Kidney epithelial cell (primary cell): ENCODE measurements around the gene ERLEC1. TPM values are rescaled to one million over a fixed set of nuclear protein-coding genes. Genes with fewer than 3 reads are reported as not detected.

Experiments used
- DNase-seq: peaks from one replicate; pipeline ENCODE4 v3.0.0-alpha.2; 2010; ENCODE audit warnings: low read depth
- H3K27me3 ChIP-seq: 2 replicates; pipeline ENCODE4 v1.6.0; 2011; ENCODE audit warnings: low read length; ENCODE audit not compliant: control insufficient read depth, insufficient read depth
- H3K36me3 ChIP-seq: 2 replicates; pipeline ENCODE4 v1.5.1; 2011; ENCODE audit warnings: low read length; ENCODE audit not compliant: control insufficient read depth, insufficient read depth
- H3K4me3 ChIP-seq: 2 replicates; pipeline ENCODE4 v1.5.1; 2011; ENCODE audit warnings: low read depth, mild to moderate bottlenecking, control low read depth, low read length
- CTCF ChIP-seq: IDR thresholded peaks from 2 replicates; pipeline ENCODE4 v1.5.1; 2011; ENCODE audit warnings: mild to moderate bottlenecking, moderate library complexity, low read length, control low read depth, inconsistent platforms; ENCODE audit not compliant: insufficient read depth, poor library complexity, severe bottlenecking
- total RNA-seq: library from RNA; depleted of rRNA; stranded (reverse); fragments of >200 nt; gene quantifications from 2 replicates; pipeline ENCODE4 v1.2.3, GENCODE V29; 2015

The ERLEC1 gene
- total RNA-seq, 1 donor from 2014 or later: 51.9 TPM

- no peak overlapping the region for H3K4me3 ChIP-seq
- DNase-seq: no peak
- no peaks in the 10 kb centered on the region for H3K27me3 ChIP-seq
- no peaks in the 10 kb centered on the region for H3K36me3 ChIP-seq
- no peak for TF ChIP-seq CTCF
Observed at GRCh38 chr2:53811601-53812000, 24.8 kb downstream of the ERLEC1 start.

- Histone ChIP-seq H3K36me3 (no peaks in the 10 kb centered on the region), H3K4me3 (no peak overlapping the region), H3K27me3 (no peaks in the 10 kb centered on the region)
- DNase-seq: no peak
- no peak for TF ChIP-seq CTCF
Observed at GRCh38 chr2:53813151-53813550, 26.3 kb downstream of the ERLEC1 start.

GRCh38 chr2:53818854-53819435 lies 32.1 kb downstream of the ERLEC1 start:
- TF ChIP-seq CTCF: no peak
- Histone ChIP-seq H3K36me3 (no peaks in the 10 kb centered on the region), H3K27me3 (no peaks in the 10 kb centered on the region), H3K4me3 (no peak overlapping the region)
- DNase-seq: no peak

- Histone ChIP-seq H3K27me3 (no peaks in the 10 kb centered on the region), H3K36me3 (no peaks in the 10 kb centered on the region), H3K4me3 (no peak overlapping the region)
- no peak for TF ChIP-seq CTCF
- DNase-seq: no peak
Observed at GRCh38 chr2:53819634-53820033, 32.8 kb downstream of the ERLEC1 start.

GRCh38 chr2:53820048-53820447 lies 33.2 kb downstream of the ERLEC1 start:
- no peaks in the 10 kb centered on the region for H3K36me3 ChIP-seq
- no peak for TF ChIP-seq CTCF
- no peak overlapping the region for H3K4me3 ChIP-seq
- H3K27me3 ChIP-seq: no peaks in the 10 kb centered on the region
- DNase-seq: no peak

GRCh38 chr2:53820711-53821110 lies 33.9 kb downstream of the ERLEC1 start:
- Histone ChIP-seq H3K27me3 (no peaks in the 10 kb centered on the region), H3K36me3 (no peaks in the 10 kb centered on the region), H3K4me3 (no peak overlapping the region)
- TF ChIP-seq CTCF: no peak
- no peak for DNase-seq
